BJ (cell line): Measurements from ENCODE around the gene C12orf57. TPM values are rescaled to one million over a fixed set of nuclear protein-coding genes. Genes with fewer than 3 reads are reported as not detected.

Experiments used
- CTCF ChIA-PET: fragments of 350-600 bp; formaldehyde crosslinking; extraction: SDS; loops from one replicate; lab custom pipeline; 2021; ENCODE audit warnings: antibody characterized with exemption, inconsistent platforms; lab: Yijun Ruan, JAX
- POLR2A ChIA-PET: fragments of 300-600 bp; sonication (Branson Sonifier 250); formaldehyde crosslinking; extraction: SDS; loops from one replicate; lab custom pipeline; 2021; ENCODE audit warnings: antibody characterized with exemption; lab: Charles Lee
- DNase-seq: peaks from one replicate; pipeline ENCODE4 v3.0.0-alpha.2; 2011; ENCODE audit warnings: low read depth
- H3K27me3 ChIP-seq: 2 replicates; pipeline ENCODE4 v1.6.0; 2011; ENCODE audit warnings: low read length; ENCODE audit not compliant: control insufficient read depth, insufficient read depth
- H3K36me3 ChIP-seq: 2 replicates; pipeline ENCODE4 v1.5.1; 2011; ENCODE audit warnings: low read length; ENCODE audit not compliant: control insufficient read depth, insufficient read depth
- H3K4me3 ChIP-seq: 2 replicates; pipeline ENCODE4 v1.5.1; 2011; ENCODE audit warnings: low read depth, mild to moderate bottlenecking, control low read depth, low read length
- polyA plus RNA-seq: library from polyadenylated mRNA; depleted of rRNA; stranded (reverse); fragments of >200 nt; gene quantifications from 2 replicates; pipeline ENCODE4 v1.2.3, GENCODE V29; 2011
- TF ChIP-seq, protein P1 (sequence below): IDR thresholded peaks from 2 replicates; pipeline ENCODE4 v1.5.1; 2011; ENCODE audit warnings: low read depth, mild to moderate bottlenecking, control low read depth, inconsistent platforms, low read length, moderate library complexity; ENCODE audit not compliant: insufficient read depth

Gene C12orf57
- polyA plus RNA-seq, 1 experiment = 709 TPM

DNA sequence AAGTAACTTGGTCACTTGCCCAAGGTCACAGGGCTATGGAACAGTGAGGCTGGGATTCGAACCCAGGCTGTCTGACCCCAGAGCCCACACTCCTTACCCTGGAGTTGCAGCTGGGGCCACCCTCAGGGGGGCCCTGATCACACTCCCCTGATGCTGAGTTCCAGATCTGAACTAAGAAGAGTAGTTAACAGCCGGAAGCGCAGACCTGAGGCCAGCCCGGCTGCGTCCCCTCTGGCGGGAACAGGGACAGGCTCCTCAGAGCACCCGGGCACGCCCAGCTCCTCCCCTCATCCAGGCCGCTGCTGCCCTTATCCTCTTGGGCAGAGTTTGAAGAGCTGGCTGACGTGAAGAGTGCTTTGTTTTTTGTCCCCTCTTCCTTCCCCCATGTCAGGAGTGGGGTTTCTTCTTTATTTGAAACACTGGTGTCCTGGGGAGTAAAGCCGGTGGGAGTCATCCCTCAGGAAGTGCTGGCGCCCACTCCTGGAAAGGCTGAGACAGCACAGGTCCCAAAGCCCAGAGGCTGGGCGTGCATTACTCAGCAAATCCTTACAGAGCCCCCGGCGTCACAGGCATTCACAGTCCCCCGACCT, 18.0 kb downstream of the C12orf57 start:
- Histone ChIP-seq H3K4me3 (no peak overlapping the region), H3K36me3 (peaks cover 10% of the 10 kb centered on the region), H3K27me3 (no peaks in the 10 kb centered on the region)
- TF ChIP-seq, protein P1, sequence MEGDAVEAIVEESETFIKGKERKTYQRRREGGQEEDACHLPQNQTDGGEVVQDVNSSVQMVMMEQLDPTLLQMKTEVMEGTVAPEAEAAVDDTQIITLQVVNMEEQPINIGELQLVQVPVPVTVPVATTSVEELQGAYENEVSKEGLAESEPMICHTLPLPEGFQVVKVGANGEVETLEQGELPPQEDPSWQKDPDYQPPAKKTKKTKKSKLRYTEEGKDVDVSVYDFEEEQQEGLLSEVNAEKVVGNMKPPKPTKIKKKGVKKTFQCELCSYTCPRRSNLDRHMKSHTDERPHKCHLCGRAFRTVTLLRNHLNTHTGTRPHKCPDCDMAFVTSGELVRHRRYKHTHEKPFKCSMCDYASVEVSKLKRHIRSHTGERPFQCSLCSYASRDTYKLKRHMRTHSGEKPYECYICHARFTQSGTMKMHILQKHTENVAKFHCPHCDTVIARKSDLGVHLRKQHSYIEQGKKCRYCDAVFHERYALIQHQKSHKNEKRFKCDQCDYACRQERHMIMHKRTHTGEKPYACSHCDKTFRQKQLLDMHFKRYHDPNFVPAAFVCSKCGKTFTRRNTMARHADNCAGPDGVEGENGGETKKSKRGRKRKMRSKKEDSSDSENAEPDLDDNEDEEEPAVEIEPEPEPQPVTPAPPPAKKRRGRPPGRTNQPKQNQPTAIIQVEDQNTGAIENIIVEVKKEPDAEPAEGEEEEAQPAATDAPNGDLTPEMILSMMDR = peak; percentile 70
- ChIA-PET CTCF (interaction anchor here (0.7 to 5.5 kb wide), 14 partner anchors 9 to 151 kb away, joined by 3 to 65 read pairs (median 4); partner anchors contain the start of genes C12orf57, PTPN6, RNU7-1 and SPSB2), POLR2A (no interaction called here)
- DNase-seq = no peak

DNA sequence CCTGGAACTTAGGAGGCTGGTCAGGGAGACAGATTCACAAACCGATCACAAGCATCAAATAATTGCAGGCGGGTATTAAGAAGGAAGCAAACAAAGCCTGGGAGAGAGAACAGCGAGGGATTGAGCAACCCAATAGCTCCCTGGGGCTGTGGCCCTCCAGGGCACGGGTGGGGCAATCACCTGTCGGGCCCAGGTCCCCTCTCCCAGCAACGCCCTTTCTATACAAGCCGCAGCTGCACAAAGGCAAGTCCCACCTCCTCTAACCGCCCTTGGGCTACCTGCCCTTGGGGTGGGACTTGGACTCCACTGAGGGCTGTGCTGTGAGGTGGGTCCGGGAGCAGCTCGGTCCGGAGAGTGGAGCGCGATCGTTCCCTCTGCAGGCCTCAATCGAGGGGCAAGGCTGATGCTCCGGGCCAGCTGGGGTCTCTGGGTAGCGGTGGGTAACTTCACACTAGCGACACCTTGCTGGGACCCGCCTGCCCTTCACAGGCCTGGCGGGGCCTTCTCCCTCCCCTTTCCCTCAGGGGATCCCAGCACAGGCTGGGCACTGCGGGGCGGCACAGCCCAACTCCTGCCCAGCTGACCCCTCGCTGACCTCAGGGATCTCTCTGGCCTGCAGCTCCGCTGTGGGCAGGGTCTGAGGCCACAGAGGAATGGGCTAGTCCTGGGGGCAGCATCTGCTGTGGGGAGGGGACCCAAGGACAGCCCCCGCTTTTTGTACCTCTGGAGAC, 18.6 kb downstream of the C12orf57 start:
- TF ChIP-seq, protein P1 = no peak
- no peak for DNase-seq
- ChIA-PET POLR2A (no interaction called here), CTCF (interaction anchor here (0.7 to 5.5 kb wide), 12 partner anchors 10 to 150 kb away, joined by 3 to 65 read pairs (median 4); partner anchors contain the start of genes C12orf57, PTPN6, RNU7-1 and SPSB2)
- Histone ChIP-seq H3K4me3 (no peak overlapping the region), H3K27me3 (no peaks in the 10 kb centered on the region), H3K36me3 (peaks cover 15% of the 10 kb centered on the region)

DNA sequence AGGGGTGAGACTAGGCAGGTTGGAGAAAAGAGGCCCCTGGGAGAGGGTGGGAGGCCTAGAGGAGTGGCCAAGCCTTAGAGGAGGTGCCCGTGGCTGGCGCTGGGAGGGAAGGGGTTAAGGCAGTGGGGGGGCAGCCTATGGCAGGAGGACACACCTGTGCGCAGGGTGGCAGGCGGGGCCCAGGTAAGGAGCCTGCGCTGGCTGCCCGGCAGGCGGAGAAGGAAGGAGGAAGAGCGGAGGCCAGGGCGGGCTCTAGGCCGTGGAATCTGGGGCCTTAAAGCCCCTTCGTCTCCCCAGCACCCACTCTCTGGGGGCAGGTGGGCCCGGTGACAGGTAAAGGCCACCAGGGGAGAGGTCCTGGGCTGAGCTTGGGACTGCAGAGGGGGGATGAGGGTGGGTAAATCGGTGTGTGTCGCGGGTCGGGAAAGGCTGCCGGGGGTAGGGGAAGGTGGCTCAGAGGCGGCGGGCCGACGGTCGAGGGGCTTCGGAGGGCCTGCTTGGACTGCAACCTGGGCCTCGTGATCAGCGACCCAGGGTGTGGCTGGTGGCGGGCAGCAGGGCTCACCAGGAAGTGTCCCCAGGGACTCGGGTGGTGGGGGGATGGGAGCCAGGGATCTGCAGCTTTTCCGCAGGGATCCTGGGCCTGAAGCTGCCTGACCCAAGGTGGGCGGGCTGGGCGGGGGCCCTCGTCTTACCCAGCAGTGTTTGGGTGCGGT, 19.4 kb downstream of the C12orf57 start:
- ChIA-PET POLR2A (no interaction called here), CTCF (interaction anchor here (0.8 to 5.5 kb wide), 4 partner anchors 14 to 145 kb away, joined by 3 to 65 read pairs (median 29); partner anchors contain the start of genes C12orf57 and RNU7-1)
- Histone ChIP-seq H3K27me3 (no peaks in the 10 kb centered on the region), H3K36me3 (peaks cover 22% of the 10 kb centered on the region), H3K4me3 (no peak overlapping the region)
- TF ChIP-seq, protein P1 = no peak
- no peak for DNase-seq

DNA sequence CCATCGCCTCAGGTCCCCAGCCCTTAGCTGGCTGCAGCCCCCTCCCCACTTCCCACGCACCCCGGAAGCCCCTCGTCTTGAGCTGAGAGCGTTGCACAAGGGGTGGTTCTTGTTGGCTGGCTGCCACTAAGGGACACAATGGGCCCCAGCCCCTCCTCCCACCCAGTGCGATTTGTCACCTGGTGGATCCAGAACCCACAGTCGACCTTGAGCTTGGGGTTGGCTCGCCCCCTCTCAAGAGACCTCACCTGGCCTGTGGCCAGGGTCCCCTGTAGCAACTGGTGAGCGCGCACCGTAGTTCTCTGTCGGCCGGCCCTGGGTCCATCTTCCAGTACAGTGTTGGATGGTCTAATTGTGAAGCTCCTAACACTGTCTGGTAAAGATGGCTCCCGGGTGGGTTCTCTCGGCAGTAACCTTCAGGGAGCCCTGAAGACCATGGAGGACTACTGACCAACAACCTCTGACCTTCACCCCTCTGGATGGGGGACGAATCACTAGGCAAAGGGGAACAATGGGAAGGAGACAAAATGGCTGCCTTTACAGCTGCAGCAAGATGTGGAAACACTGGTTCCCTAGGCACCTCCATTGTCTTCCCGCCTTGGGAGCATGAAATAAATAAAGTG, 20.1 kb downstream of the C12orf57 start:
- H3K27me3 ChIP-seq = no peaks in the 10 kb centered on the region
- peaks cover 26% of the 10 kb centered on the region for H3K36me3 ChIP-seq
- POLR2A ChIA-PET = interaction anchor here (0.5 kb wide), 1 partner anchor 39 kb away, joined by 4 read pairs; no protein-coding TSS in a partner anchor
- CTCF ChIA-PET = interaction anchor here (0.8 to 5.5 kb wide), 10 partner anchors 11 to 144 kb away, joined by 3 to 62 read pairs (median 4); partner anchors contain the start of genes C12orf57 and RNU7-1
- no peak overlapping the region for H3K4me3 ChIP-seq
- no peak for DNase-seq
- TF ChIP-seq, protein P1 = no peak
